Endothelial cell (in vitro differentiated cells): ENCODE data around the gene VPREB1. TPM values are rescaled to one million over a fixed set of nuclear protein-coding genes. Genes with fewer than 3 reads are reported as not detected.

ENCODE experiments used
- DNase-seq: peaks from one replicate; pipeline ENCODE4 v3.0.0; 2021; ENCODE audit warnings: low spot score
- H3K27ac Mint-ChIP-seq: one replicate; pipeline ENCODE4 v1.8.0; 2021; ENCODE audit warnings: mixed read lengths, inconsistent platforms; ENCODE audit not compliant: unreplicated experiment
- H3K27me3 Mint-ChIP-seq: one replicate; pipeline ENCODE4 v1.8.0; 2021; ENCODE audit warnings: mild to moderate bottlenecking, moderate library complexity, mixed read lengths, inconsistent platforms; ENCODE audit not compliant: unreplicated experiment
- H3K36me3 Mint-ChIP-seq: one replicate; pipeline ENCODE4 v1.8.0; 2021; ENCODE audit warnings: mild to moderate bottlenecking, low read depth, mixed read lengths, inconsistent platforms; ENCODE audit not compliant: unreplicated experiment
- H3K4me1 Mint-ChIP-seq: one replicate; pipeline ENCODE4 v1.8.0; 2021; ENCODE audit warnings: mild to moderate bottlenecking, mixed read lengths, inconsistent platforms; ENCODE audit not compliant: unreplicated experiment
- H3K4me3 Mint-ChIP-seq: one replicate; pipeline ENCODE4 v1.8.0; 2021; ENCODE audit warnings: mild to moderate bottlenecking, mixed read lengths, inconsistent platforms; ENCODE audit not compliant: unreplicated experiment
- H3K9me3 Mint-ChIP-seq: one replicate; pipeline ENCODE4 v1.8.0; 2021; ENCODE audit warnings: mixed read lengths, inconsistent platforms; ENCODE audit not compliant: unreplicated experiment
- CTCF ChIP-seq: fragments of 200-600 bp; sonication (generic); IDR thresholded peaks from one replicate; pipeline ENCODE4 v1.5.0; 2021; ENCODE audit warnings: antibody characterized with exemption; ENCODE audit not compliant: unreplicated experiment
- total RNA-seq: library from RNA; stranded (reverse); fragmentation: NEBNext Ultra II Directional; extraction: Animal tissue kit (Norgen Biotek cat#: 25700); gene quantifications from one replicate; pipeline ENCODE4 v1.2.1, GENCODE V29; 2021; ENCODE audit not compliant: unreplicated experiment

Gene VPREB1
- total RNA-seq, 1 donor from 2014 or later = not detected

- no peak for TF ChIP-seq CTCF
- Mint-ChIP-seq H3K27ac (no peak overlapping the region), H3K36me3 (no peaks in the 10 kb centered on the region), H3K4me1 (no peaks in the 10 kb centered on the region), H3K4me3 (no peak overlapping the region), H3K27me3 (peaks cover 8% of the 10 kb centered on the region), H3K9me3 (no peaks in the 10 kb centered on the region)
- DNase-seq = no peak
These were observed 47.6 kb upstream of the VPREB1 start for GRCh38 chr22:22196833-22197477.

- no peak for TF ChIP-seq CTCF
- no peaks in the 10 kb centered on the region for H3K4me1 Mint-ChIP-seq
- no peaks in the 10 kb centered on the region for H3K36me3 Mint-ChIP-seq
- H3K27ac Mint-ChIP-seq = no peak overlapping the region
- DNase-seq = no peak
- no peak overlapping the region for H3K4me3 Mint-ChIP-seq
- peaks cover 11% of the 10 kb centered on the region for H3K27me3 Mint-ChIP-seq
- H3K9me3 Mint-ChIP-seq = no peaks in the 10 kb centered on the region
These were observed 46.6 kb upstream of the VPREB1 start for GRCh38 chr22:22197993-22198402.

- Mint-ChIP-seq H3K27me3 (peaks cover 14% of the 10 kb centered on the region), H3K9me3 (no peaks in the 10 kb centered on the region), H3K4me3 (no peak overlapping the region), H3K36me3 (no peaks in the 10 kb centered on the region), H3K27ac (no peak overlapping the region), H3K4me1 (no peaks in the 10 kb centered on the region)
- TF ChIP-seq CTCF = no peak
- DNase-seq = no peak
These were observed 45.8 kb upstream of the VPREB1 start for GRCh38 chr22:22198751-22199150.

GRCh38 chr22:22199634-22200033, 45.0 kb upstream of the VPREB1 start:
- Mint-ChIP-seq H3K36me3 (no peaks in the 10 kb centered on the region), H3K9me3 (no peaks in the 10 kb centered on the region), H3K27ac (no peak overlapping the region), H3K27me3 (peaks cover 15% of the 10 kb centered on the region), H3K4me3 (no peak overlapping the region), H3K4me1 (no peaks in the 10 kb centered on the region)
- no peak for DNase-seq
- no peak for TF ChIP-seq CTCF

- Mint-ChIP-seq H3K36me3 (no peaks in the 10 kb centered on the region), H3K27me3 (peaks cover 15% of the 10 kb centered on the region), H3K4me1 (no peaks in the 10 kb centered on the region), H3K4me3 (no peak overlapping the region), H3K27ac (no peak overlapping the region), H3K9me3 (no peaks in the 10 kb centered on the region)
- DNase-seq = no peak
- TF ChIP-seq CTCF = no peak
These were observed 43.9 kb upstream of the VPREB1 start for GRCh38 chr22:22200569-22201184.
